Stimulated activated CD8-positive, alpha-beta memory T cell treated with anti-CD3 and anti-CD28 coated beads, Interleukin-7, amount 100 ng/mL, for 4 hours (primary cell): Measurements from ENCODE around the gene APPL2.
"Not testable (repeated sequence)": the region's sequence is repeated elsewhere in the genome, so short reads cannot be mapped to it uniquely, and the experiment has no call there.

ENCODE experiments used
- DNase-seq, 2 donors: peaks; one replicate each; pipeline ENCODE4 v3.0.0-alpha.2; 2020; ENCODE audit warnings: low read depth in 2 of 2

The APPL2 gene

GRCh38 chr12:105256921-105257320 lies 20.9 kb upstream of the APPL2 start:
- no peak for DNase-seq

DNA sequence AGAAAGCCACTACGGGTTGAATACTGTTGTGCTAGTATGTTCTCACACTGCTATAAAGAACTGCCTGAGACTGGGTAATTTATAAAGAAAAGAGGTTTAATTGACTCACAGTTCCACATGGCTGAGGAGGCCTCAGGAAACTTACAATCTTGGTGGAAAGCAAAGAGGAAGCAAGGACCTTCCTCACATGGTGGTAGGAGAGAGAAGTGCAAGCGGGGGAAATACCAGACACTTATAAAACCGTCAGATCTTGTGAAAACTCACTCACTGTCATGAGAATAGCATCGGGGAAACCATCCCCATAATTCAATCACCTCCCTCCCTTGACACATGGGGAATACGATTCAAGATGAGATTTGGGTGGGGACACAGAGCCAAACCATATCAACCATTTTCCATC lies 20.5 kb upstream of the APPL2 start:
- not testable (repeated sequence) for DNase-seq

DNA sequence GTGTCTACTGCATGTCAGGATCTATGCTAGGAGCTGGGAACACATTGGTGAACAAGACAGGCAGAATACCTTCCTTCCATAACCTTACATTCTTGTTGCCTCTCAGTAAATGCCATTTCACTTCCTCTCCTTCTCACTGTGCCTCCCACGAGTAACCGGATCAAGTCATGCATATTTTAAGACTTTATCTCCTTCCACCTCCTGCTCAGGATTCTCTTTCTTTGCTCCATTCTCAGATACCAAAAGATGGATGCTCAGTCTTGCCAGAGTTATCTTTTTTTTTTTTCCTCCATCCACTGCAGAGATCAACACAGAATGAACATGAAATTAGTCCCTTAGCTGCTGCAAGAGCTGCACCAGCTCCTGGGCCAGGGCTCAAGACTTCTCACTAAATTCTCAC lies 20.0 kb upstream of the APPL2 start:
- DNase-seq = no peak

GRCh38 chr12:105253866-105254513 lies 18.0 kb upstream of the APPL2 start:
- DNase-seq = no peak

DNA sequence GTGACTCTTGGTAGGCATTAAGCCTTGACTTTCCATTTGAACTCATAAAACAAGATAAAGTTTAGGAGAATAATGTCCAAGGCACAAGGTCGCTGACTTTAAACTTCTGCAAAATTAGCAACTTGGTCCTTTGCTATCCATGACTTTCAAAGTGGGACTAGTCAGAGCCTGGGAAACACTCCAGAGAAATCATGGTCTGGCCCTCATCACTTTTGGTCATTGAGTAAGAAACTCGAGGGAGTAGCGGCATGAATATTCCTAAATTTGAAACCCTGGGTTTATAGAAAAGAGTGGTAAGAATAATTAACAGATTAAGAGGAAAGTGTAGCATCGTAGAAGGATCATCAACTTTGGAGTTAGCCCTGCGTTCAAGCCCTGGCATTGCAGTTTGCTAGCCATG lies 16.9 kb upstream of the APPL2 start:
- no peak for DNase-seq

- DNase-seq = not testable (repeated sequence)
Observed at GRCh38 chr12:105245776-105246427, 9.9 kb upstream of the APPL2 start.

- DNase-seq = no peak
Observed at GRCh38 chr12:105245291-105245690, 9.3 kb upstream of the APPL2 start.

DNA sequence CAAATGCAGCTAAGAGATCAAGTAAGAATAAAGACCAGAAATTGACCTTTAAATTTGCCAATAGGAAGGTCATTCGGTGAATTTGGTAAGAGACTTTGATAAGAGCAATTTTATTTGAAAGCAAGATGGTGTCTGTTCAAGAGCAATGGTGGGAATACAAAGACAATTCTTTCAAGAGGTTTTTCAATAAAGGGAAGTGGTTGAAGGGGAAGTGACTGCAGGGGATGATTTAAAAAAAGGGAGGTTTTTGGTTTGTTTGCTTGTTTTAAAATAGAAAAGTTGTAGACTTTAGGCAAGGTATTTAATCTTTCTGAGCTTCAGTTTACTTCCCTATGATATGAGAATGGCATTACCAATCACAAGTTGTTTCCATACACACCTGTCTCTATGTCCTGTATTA lies 4.3 kb upstream of the APPL2 start:
- DNase-seq = no peak

DNA sequence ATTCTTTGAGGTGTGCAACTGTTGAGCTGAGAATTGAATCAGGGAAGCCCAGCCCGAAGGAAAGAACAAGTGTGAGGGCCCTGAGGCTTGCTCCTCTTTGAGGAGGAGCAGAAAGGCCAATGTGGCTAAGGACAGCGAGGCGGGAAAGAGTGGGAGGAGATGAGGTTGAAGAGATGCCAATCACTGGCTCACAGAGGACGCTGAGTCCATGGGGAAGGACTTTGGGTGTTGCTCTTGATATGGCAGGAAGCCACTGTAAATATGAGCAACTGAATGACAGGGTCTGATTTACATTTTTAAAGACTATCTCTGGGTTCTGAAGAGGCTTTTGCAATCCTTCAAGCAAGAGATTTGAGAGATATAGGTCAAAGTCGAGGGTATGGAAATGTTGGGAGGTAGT lies 3.3 kb upstream of the APPL2 start:
- no peak for DNase-seq

DNA sequence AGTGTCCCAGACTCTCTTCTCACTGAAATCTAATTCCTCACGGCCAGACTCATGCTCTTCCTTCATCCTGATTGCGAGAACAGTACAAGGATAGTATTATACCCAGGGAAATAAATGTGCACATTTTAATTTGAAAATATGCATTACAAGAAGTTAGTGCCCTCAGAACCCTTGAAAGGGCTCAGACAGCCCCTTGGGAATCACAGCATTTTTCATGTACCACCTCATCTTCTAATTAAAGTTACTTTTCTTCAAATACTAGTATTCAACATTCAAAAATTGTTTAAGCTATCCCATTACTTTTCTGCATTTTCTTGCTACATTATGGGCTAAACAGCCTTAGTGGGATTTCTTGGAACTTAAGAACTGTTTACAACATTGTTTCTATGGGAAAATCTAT lies 1.7 kb upstream of the APPL2 start:
- no peak for DNase-seq

DNA sequence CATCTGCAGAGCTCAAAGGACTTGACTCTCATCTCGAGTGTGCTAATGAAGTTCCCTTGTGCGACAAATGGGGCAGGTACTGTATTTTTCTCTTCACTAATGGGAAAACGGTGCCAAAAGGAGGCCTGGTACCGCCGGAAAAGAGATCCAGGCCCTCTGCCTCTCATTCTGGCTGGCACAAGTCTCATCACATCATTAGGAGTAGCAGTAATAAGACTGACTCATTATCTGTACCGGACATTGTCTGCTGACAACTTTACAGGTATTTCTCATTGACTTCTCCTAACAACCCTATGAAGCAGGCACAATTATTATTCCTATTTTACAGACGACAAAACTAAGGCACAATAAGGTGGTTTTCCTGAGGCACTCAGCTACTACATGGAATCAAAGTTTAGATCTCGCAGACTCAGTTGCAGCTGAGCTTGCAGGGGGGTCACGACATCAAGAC lies 668 bp downstream of the APPL2 start:
- no peak for DNase-seq

- no peak for DNase-seq
Observed at GRCh38 chr12:105234197-105234596, 1.8 kb downstream of the APPL2 start.

DNA sequence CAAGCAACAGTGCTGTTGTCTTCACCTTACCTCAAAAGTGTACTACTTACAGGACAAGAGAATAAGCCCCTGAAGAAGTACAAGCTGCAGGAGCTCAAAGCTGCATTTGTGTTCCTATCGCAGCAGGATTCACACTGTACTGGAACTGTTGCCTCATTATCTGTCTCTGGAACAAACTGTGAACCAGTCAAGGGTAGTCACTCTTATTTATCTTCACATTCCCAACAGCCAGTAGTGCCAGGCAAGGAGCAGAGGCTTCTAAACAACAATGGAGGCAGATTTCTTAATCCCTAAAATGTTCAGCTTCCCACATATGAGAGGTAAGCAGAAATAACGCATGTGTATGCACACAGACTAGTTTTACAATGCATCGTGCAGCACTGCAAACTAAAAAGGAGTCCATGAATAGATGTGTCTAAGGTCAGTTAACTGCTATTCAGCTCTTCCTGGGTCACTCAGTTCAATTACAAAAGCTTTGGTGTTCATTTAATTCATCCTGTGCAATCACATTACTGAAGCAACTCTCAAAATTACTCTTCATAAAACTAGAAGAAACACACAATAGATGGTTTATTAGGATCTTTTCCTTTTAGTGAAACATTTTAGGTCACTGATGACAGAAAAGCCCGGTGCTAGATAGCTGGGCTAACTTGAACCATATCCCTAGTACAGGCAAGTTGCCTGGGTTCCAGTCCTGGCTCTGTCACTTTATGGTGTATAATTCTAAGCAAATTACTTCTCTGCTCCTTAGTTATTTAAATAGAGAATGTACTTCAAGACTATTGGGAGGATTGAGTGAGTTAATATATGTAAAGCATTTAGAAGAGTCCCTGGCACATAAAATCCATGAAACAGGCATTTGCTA lies 2.7 kb downstream of the APPL2 start:
- no peak for DNase-seq

- no peak for DNase-seq
Observed at GRCh38 chr12:105231396-105231795, 4.6 kb downstream of the APPL2 start.

- DNase-seq = no peak
Observed at GRCh38 chr12:105229371-105229770, 6.6 kb downstream of the APPL2 start.

GRCh38 chr12:105228966-105229365 lies 7.0 kb downstream of the APPL2 start:
- DNase-seq = no peak

DNA sequence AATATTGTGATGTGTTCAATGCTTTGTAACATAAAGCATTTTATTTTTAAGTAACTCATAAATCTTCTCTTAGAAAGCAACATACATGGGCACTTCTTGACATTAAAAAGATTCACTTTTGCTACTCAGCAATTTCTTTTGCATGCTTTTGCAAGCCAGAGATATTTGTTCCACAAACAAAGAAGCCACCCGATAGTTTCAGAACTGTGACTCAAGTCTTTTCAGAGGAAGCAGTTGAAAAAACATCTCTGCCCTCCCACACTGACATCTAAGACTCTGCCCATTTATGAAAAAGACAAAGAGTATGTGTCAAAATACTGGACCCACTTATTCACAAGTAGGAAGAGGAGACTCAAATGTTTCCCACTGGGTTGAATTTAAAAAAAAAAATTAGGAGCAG lies 7.5 kb downstream of the APPL2 start:
- DNase-seq = no peak

GRCh38 chr12:105227879-105228278 lies 8.1 kb downstream of the APPL2 start:
- no peak for DNase-seq

- DNase-seq = no peak
Observed at GRCh38 chr12:105226219-105226618, 9.8 kb downstream of the APPL2 start.

GRCh38 chr12:105225505-105226015 lies 10.4 kb downstream of the APPL2 start:
- no peak for DNase-seq

GRCh38 chr12:105224399-105224798 lies 11.6 kb downstream of the APPL2 start:
- DNase-seq = no peak

GRCh38 chr12:105223884-105224283 lies 12.1 kb downstream of the APPL2 start:
- no peak for DNase-seq
